Measurements from ENCODE around the gene CLNK.

The CLNK gene

DNA sequence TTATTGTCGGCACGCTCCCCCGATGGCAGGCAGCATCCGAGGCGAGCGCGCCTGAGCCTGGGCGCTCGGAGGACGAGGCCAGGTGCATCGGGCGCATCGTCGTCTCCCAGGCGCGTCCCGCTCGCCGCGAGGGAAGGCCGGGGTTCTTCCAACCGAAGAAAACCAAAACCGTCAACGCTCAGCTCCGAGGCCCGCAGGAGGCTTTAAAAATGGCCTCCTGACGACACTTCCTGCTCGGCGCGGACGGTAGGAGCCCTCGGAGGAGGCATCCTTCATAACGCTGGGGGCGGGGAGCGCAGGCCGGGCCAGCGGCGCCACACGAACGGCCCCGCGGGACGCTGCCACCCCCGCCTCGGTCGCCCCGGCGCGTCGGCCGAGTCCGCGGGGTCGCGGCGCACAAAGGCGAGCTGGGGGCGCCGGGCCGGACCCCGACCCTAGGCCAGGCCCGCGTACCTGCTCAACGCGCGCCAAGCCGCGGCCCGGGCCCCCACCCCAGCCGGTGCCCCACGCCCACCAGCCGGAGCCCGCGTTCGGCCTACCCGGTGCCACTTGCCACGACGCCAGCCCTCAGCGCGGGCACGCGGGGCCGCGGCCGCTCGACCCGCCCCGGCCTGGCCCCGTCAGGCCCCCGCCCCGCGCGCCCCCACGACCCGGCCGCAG is 227.8 kb downstream of the CLNK start:
- peak; percentile 33 for DNase-seq (ENCODE audit: low read depth)

DNA sequence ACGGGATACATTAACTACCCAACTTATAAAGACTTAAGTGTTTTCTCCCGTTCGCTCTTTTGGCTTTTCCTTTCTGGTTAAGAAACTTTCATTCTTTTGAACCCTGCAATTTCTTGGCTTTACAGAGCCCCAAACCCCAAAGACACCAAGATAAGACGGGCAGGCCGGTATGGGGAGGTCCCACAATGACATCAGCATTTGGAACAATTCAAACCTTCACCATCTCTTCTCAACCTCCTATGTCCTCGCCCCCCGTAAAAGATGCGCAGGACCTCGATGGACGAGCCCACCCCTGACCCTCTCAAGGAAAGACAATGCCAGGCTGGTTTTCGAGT is 228.3 kb downstream of the CLNK start:
- no peak for DNase-seq (ENCODE audit: low read depth)

DNA sequence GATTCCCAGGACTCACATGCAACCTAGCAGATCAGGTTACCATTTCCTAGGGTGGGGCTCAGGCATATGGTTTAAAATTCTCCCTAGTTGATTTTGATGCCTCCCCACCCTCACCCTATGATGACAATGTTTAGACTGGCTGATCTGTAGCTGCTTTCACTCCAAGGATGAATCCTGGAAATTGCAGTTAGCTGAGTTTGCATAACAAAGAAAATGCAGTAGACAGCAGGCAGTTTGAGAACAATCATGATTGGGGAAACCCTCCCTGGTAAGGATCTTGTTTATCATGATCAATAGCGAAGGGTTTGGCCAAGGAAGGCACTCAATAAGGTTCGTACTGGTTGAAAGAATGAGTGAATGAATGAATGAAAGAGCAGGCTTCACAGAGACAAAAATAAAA is 229.4 kb downstream of the CLNK start:
- no peak for DNase-seq (ENCODE audit: low read depth)

DNA sequence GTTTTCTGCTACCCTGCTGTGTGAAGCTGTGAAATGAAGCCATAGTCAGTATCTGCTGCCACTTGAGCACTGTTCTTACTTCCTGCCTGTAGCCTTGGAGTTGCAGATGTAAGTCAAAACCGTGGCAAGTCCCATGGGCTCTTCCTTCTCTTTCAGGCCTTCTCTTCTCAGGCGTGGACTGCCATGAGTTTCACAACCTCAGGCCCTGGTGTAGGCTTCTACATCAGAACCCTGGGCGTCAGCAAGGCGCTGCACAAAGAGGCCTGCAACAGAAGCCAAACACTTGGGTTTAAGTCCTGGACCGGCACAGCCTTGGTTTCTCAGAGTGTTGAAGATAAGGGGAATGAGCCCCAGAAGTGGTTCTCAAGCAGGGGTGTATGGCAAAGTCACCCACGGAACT is 229.8 kb downstream of the CLNK start:
- DNase-seq (ENCODE audit: low read depth), result no peak

DNA sequence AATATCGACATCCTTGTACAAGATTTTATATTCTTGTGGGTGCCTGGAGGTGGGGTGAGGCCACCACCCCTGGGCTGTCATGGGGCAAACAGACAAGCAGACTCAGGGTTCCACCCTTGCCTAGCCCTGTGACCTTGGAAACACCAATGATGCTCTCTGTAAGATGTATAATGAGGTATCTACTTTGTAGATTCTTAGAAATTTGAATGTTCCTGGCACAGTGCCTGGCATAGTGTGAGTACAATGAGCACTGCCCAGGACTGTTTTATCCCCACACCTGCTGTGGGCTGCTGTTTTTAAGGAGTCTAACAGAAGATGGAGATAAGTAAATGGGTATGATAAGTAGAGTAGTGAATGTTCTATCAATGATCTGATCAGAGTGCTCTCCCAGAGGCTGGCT is 230.4 kb downstream of the CLNK start:
- no peak for DNase-seq (ENCODE audit: low read depth)

DNA sequence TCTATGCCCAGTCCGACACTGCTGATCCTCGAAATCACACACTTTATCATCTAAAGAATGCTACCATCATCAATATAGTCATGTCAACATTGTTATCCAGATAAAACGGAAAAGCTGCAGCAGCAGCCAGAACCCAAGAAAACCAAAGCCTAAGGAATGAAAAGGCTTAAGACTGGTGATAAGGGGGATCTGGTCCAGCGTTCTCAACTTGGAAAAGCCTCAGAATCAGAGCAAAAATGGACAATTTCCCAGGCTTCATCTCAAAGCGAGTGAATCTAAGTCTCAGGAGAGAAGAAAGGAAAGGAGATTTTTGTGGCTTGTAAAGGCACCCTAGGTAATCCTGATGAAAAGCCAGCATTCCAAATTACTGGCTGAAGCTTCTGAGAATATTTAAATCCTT is 235.6 kb downstream of the CLNK start:
- DNase-seq (ENCODE audit: low read depth), result no peak

DNA sequence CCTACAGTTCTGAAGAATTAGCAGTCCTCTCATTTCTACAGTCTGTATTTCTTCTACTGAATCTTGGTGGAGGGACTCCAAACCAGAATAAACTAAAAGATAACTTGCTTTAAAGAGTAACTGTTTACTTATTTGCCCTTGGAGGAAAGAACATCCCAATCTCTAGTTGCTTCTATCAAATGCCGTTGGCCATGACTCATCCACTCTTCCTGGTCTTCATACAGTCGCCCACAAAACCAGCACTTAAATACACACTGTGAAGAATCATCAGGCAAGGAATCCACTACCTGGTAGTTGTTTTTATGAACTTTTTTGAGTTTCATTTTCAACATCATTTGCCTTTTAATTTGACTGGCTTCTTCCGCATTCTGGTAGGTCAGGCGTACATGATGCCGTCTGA is 241.6 kb downstream of the CLNK start:
- DNase-seq (ENCODE audit: low read depth), result no peak

DNA sequence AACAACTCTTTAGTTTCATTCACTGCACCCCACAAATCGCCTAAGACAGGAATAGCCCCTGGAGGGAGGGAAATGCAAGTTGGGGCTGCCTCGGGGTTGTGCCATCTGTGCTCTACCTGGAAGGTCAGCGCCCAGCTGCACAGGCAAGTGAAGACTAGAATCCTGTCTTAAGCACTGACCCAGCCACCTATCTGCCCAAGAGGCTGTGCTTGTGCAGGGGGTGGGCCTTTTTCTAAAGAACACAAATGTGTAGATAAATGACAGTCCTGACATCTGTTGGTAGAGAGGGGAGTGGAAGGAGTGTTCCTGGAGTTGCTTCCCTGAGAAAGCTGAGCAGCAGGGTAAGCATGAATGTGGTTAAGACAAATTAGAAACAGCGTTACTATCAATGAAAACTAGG is 243.1 kb downstream of the CLNK start:
- DNase-seq (ENCODE audit: low read depth), result no peak

DNA sequence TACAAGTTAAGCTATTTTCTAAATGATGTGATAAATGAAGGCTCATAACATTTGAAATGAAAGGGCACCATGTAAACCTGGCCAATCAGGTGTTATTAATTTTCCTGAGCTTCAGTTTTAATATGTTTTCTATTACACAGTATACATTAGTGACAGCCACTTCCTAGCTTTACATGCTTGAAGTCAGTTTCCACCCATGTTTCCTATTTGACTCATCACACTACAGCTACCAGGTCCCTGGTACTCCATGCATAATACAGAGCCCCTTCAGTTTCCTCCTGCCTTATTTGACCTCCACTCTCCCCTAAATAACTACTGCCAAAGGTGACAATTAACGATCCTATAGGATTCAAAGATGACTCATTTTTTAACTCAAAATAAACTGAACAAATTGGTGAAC is 245.6 kb downstream of the CLNK start:
- DNase-seq (ENCODE audit: low read depth), result no peak

DNA sequence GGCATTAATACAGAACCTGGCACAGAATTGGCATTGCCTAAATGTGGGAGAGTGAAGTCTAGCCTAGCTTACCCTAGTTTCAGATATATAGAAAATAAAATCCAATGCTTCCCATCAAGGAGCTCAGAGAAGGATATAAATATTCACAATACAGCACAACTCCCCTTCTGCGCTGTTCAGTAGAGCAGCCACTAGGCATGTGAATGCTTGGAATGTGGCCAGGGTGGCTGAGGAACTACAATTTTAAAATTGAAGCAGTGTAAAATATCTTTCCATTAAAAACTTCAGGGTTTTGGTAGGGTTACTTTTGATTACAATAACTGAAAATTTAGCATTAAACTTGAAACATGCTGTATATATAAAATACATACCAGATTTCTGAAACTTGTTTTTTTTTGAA is 246.8 kb downstream of the CLNK start:
- no peak for DNase-seq (ENCODE audit: low read depth)

All from stimulated activated CD8-positive, alpha-beta memory T cell treated with anti-CD3 and anti-CD28 coated beads, Interleukin-12 subunit alpha, Interleukin-12 subunit beta, amount 100 ng/mL, for 4 hours (primary cell).